ENCODE data around the gene TESMIN. TPM values are rescaled to one million over a fixed set of nuclear protein-coding genes. Genes with fewer than 3 reads are reported as not detected.

TESMIN gene, protein sequence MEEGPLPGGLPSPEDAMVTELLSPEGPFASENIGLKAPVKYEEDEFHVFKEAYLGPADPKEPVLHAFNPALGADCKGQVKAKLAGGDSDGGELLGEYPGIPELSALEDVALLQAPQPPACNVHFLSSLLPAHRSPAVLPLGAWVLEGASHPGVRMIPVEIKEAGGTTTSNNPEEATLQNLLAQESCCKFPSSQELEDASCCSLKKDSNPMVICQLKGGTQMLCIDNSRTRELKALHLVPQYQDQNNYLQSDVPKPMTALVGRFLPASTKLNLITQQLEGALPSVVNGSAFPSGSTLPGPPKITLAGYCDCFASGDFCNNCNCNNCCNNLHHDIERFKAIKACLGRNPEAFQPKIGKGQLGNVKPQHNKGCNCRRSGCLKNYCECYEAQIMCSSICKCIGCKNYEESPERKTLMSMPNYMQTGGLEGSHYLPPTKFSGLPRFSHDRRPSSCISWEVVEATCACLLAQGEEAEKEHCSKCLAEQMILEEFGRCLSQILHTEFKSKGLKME
- 2.4 and 8.9 TPM in 2 replicates for total RNA-seq (2014; rRNA removed; shearing (Covaris generic); ENCODE audit: low replicate concordance)

DNA sequence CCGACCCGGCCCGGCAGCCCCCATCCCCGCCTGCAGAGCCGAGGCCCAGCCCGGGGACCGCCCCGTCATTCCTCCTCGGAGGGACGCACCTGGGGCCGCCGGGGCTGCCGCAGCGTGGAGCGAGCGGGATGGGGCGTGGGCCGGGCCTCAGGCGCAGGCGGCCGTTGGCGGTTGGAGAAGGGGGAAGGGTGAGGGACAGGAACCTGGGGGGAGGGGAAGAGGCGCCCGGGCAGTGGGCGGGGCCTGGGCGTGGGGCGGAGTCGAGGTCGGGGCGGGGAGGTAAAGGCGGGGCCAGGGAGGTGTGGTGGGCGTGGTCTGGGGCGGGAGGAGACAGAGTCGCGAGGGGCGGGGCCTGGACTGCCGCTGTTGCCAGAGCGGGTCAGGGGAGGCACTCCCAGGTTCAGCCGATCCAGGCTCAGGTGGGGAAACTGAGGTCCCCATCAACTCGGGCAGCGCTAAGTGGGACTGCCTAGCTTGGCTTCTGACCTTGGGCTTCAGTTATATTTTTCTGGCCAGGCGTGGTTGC, at the start of gene TESMIN:
Gene TESMIN, minus strand, starts transcription at position 190 of the 526 bp plus-strand sequence. CDS start 860 bp downstream, outside the sequence.
- DNase-seq (ENCODE audit: low read depth) = peak; percentile 47
- in situ Hi-C loops (cut with HindIII; ENCODE audit: low pct_unique_long_range_greater_than_20kb, low sequenced_read_pairs) = no loop called here

DNA sequence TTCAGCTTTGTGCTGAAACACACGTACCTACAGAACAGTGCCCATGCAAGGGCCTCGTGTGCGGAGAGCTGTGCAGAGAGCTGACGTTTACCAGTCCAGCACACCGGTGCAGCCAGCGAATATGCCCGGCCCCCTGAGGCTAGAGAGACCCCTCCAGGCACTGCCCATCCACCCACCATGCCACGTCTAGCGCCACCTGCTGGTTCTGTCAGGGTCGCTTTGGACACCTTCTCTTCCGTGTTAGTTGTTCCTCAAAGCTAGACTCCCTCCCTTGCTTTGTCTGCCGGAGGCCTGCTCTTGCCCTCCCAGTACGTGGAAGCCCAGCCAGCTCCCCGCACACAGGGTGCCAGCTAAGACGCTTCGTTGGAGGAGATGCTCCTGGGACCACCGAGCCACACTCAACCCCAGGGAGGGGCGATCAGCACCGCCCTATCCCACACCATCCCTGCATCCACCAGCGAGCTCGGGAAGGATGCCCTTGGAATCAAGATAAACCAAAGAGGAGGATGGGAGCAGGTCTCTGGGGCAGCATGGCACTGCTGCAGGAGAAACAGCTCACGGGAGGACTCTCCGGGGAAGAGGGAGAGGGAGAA, 47.0 kb upstream of the TESMIN start:
- DNase-seq (ENCODE audit: low read depth) = no peak

DNA sequence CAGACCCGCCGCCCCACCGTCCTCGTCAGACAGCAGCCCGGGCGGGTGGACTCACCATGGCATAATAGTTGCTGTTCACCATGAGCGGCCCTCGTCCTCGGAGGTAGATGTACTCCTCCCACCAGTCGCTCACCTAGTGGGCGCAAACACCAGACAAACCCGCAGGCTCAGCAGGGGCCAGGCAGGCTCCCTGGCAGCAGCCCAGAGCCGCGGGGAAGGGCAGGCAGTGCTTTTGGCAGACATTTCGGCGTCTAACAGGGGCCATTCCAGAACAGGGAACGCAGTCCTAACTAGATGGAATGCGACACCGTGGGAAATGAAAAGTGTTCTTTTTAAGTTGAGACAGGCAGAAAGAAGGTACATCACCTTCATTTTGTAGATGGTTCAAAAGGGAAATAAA, 45.5 kb upstream of the TESMIN start:
- no peak for DNase-seq (ENCODE audit: low read depth)
- in situ Hi-C loops (cut with HindIII; ENCODE audit: low pct_unique_long_range_greater_than_20kb, low sequenced_read_pairs) = no loop called here

More for the DNA sequence above, 47.0 kb upstream of the TESMIN start:
- in situ Hi-C loops (cut with HindIII; ENCODE audit: low pct_unique_long_range_greater_than_20kb, low sequenced_read_pairs) = no loop called here

DNA sequence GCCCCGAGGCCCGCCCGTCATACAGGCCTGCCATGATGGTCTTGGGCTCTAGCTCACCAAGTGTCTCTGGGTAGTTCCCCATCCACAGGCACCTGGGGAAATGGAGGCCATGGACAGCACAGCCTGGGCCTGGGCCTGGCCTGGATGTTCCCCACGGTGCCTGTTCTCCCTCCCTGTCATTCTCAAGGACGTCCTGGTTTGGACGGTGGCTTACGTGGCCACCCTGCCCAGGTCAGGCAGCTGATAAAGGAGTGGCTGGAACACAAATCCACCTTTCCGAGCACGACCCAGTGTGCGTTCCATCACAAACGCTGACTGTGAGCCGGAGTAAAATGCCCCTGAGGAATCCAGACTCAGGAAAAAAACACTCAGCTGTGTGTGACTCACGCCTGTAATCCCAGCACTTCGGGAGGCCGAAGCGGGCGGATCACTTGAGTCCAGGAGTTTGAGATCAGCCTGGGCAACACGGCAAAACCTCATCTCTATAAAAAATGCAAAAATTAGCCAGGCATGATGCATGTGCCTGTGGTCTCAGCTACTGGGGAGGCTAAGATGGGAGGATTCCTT, 41.2 kb upstream of the TESMIN start:
- no peak for DNase-seq (ENCODE audit: low read depth)
- in situ Hi-C loops (cut with HindIII; ENCODE audit: low pct_unique_long_range_greater_than_20kb, low sequenced_read_pairs) = no loop called here

DNA sequence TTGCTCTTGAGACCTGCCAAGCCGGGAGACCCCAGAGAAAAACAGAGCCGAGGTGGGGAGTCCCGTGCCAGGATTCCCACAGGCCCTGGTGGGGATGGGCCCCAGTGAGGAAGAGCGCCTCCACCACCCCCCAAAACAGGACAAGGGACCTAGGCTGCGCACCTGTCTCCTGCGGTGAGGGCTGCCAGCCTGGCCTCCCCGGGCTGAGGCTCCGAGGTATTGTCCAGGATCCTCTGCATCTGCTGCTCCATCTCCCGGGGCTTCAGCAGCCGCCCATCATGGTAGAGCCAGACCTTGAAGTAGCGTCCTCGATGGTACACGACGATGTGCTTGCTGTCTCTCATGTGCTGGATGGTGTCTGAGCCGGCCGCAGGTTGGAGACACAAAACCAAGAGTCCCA, 33.3 kb upstream of the TESMIN start:
- DNase-seq (ENCODE audit: low read depth) = no peak
- in situ Hi-C loops (cut with HindIII; ENCODE audit: low pct_unique_long_range_greater_than_20kb, low sequenced_read_pairs) = no loop called here

DNA sequence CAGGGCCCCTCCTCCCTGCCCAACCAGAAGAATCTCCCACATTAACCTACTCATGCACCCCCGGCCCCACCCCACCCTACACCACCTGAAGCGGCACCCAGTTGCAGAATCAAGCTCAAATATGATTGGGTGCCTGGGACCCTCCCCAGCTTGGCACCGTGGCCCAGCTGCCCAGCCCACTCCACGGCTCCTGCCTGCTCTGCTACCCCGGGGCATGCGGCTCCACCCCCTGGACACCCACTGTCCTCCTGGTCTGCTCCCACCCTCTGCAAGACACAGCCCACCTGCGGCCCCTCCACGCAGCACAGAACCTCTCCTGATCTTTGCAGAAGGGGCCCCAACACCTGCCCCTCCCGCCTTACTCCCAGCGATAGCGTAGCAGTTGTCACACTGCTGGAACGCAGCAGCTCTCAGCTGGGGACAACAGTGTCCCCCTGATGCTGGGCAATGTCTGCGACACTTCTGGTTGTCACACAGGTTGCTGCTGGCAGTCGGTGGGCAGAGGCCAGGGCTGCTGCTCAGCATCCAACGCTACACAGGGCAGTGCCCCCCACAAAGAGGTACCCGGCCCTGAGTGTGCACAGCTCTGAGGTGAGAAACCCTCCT, 32.0 kb upstream of the TESMIN start:
- in situ Hi-C loops (cut with HindIII; ENCODE audit: low pct_unique_long_range_greater_than_20kb, low sequenced_read_pairs) = no loop called here
- DNase-seq (ENCODE audit: low read depth) = no peak

DNA sequence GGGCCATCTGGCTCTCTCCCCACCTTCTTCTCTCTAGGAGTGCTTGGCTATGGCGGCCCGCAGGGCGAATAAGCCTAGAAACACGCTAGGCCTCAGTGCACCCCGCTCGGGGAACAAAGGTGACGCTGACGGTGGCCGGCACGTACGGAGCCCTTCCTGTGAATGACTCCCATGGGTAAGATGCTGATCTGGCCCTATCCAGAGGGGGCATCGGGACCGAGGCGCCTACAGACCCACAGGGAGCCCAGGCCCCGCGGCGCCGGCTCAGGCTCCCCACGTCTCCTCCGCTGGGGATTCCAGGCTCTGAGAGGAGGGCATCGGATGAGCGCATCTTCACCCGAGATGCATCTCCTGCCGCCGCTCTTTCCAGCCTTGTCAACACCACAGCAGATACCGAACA, 31.4 kb upstream of the TESMIN start:
- in situ Hi-C loops (cut with HindIII; ENCODE audit: low pct_unique_long_range_greater_than_20kb, low sequenced_read_pairs) = no loop called here
- no peak for DNase-seq (ENCODE audit: low read depth)

DNA sequence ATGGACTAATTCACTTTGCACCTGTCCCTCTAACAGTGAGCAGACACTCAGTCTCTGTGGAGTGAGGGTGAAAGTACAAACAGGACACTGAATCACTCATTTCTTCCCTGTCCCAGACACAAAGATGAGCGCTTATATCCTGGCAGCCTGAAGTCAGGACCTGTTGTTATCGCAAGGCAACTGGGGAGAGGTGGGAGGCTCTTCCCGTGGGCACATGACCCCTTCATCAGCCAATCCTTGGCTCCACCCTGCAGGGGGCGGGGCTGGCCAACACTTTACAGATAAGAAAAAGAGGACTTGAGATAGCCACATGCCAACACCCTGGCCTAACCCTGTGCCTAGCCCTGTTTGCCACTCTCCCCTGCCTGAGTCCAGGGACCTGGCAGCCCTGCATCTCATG, 29.5 kb upstream of the TESMIN start:
- in situ Hi-C loops (cut with HindIII; ENCODE audit: low pct_unique_long_range_greater_than_20kb, low sequenced_read_pairs) = no loop called here
- DNase-seq (ENCODE audit: low read depth) = peak; percentile 19

DNA sequence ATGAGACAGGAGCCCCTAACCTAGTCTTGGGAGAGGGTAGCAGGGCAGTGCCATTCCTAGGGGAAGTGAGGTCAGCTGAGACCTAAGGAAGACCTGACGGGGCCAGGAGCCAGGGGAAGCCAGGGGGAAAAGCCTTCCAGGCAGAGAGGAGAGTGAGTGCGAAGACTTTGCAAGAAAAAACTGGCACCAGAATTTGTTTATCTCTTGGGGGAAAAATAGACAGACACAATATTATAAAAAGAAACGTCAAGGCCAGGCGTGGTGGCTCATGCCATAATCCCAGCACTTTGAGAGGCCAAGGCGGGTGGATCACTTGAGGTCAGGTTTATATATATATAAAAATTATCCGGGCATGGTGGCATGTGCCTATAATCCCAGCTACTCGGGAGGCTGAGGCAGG, 26.9 kb upstream of the TESMIN start:
- DNase-seq (ENCODE audit: low read depth) = no peak
- in situ Hi-C loops (cut with HindIII; ENCODE audit: low pct_unique_long_range_greater_than_20kb, low sequenced_read_pairs) = no loop called here

DNA sequence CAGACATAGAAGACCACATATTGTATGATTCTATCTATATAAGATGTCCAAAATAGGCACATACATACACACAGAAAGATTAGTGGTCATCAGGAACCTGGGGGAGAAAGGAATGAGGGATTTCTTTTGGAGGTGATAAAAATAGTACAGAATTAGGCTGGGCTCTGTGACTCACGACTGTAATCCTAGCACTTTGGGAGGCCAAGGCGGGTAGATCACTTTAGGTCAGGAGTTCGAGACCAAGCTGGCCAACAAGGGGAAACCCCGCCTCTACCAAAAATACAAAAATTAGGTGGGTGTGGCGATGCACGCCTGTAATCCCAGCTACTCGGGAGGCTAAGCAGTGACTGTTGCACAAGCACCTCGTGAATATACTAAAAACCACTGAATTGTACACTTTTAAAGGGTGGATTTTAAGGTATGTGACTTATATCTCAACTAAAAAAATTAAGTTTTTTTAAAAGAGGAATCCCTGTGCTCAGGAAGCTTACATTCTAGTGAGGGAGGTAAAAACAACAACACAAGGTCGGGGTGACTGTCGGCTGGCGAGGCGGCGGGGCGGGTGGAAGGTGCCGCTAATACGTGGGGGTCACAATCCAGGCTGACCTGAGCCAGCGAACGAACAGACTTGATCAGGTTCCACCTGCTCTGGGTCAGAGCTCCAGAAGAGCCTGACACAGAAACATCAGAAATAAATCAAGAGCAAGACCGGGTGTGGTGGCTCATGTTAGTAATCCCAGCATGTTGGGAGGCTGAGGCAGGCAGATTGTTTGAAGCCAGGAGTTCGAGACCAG, 25.3 kb upstream of the TESMIN start:
- DNase-seq (ENCODE audit: low read depth) = no peak
- in situ Hi-C loops (cut with HindIII; ENCODE audit: low pct_unique_long_range_greater_than_20kb, low sequenced_read_pairs) = no loop called here

DNA sequence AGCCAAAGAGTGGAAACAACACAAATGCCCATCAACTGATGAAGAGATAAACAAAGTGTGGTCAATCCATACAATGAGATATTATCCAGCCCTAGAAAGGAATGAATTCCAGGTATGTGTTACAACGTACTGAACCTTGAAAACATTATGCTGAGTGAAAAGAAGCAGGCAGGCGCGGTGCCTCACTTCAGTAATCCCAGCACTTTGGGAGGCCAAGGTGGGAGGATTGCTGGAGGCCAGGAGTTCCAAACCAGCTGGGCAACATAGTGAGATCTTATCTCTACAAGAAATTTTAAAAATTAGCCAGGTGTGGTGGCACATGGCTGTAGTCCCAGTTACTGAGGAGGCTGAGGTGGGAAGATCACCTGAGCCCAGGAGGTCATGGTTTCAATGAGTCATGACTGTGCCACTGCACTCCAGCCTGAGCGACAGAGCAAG, 24.6 kb upstream of the TESMIN start:
- in situ Hi-C loops (cut with HindIII; ENCODE audit: low pct_unique_long_range_greater_than_20kb, low sequenced_read_pairs) = no loop called here
- peak; percentile 35 for DNase-seq (ENCODE audit: low read depth)

DNA sequence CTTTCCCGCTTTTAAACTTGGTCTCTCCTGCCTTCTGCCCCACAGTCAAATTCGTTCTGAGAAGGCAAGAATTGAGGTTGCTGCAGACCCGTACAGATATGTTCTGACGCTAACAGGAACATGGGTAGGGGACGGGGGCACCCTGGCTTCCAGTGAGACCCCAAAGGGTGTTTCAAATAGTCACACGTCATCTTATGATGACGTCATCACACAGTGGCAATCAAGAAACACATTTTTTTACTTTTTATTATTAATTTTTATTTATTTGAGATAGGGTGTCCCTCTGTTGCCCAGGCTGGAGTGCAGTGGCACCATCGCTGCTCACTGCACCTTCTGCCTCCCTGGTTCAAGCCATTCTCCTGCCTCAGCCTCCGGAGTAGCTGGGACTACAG, 22.9 kb upstream of the TESMIN start:
- in situ Hi-C loops (cut with HindIII; ENCODE audit: low pct_unique_long_range_greater_than_20kb, low sequenced_read_pairs) = no loop called here
- DNase-seq (ENCODE audit: low read depth) = no peak

DNA sequence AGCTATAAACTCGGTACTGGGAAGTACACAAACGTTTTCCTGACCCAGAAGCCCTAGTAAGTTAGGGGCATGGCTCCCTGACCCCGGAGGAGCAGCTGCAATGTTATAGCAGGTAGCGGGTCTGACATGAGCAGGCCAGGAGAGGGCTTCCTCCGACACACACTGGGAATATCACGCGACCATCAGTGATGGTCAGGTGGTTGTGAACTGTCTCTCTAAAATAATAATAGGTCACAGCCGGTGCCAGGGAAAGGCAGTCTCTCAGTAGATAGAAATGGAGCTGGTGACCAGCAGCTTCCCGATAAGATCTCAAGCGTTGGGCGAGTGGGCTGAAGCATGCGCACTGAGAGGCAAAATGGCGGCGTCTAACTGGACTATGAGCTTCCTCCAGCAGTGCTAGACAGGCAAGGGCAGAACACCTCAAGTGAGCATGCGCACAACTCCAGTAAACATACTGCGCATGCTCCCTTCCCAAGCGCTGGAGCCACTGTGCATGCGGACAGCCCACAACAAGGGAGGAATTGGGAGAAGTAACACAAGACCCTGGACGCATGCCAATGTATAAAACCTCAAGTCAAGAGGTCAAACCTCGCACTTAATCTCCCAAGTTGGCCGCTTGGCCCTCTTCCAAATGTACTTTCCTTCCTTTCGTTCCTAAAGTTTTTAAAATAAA, 22.3 kb upstream of the TESMIN start:
- DNase-seq (ENCODE audit: low read depth) = no peak
- in situ Hi-C loops (cut with HindIII; ENCODE audit: low pct_unique_long_range_greater_than_20kb, low sequenced_read_pairs) = no loop called here

DNA sequence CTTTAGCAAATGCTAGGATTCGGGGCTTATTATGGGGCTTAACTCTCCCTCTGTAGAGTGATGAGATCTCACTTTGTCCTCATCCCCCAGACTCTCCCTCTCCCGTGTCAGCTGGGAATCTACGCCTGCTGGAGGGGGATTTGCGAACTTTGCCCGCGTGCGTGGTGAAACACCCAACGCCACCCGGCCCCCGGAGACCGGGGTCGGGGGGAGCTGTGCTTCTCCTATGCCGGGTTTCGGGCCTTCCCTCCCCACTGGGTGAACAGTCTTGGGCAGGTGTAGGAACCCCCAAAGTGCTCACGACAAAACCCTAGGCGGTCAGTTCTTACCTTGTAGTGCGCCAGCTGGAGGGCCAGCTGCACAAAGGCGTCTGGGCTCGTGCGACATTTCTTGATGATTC, 21.6 kb upstream of the TESMIN start:
- in situ Hi-C loops (cut with HindIII; ENCODE audit: low pct_unique_long_range_greater_than_20kb, low sequenced_read_pairs) = no loop called here
- no peak for DNase-seq (ENCODE audit: low read depth)

DNA sequence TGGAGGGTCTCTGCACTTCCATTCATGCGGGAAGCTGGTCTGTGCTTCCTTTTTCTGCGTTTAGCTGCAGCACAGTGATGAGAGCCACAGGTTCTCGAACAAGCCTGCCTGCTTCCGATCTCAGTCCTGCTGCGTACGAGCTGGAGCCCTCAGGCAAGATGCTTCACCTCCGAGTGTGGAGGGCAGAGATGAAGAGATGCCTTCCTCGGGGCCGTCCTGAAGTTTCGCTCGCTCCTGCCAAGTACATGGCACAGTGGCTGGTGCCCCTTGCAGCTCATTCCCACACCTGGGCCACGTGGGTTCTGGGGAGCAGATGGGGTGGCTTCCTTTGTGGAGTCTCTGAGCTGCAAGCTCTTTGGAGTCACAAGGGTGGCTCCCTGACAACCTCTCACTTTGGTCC, 19.5 kb upstream of the TESMIN start:
- DNase-seq (ENCODE audit: low read depth) = no peak
- in situ Hi-C loops (cut with HindIII; ENCODE audit: low pct_unique_long_range_greater_than_20kb, low sequenced_read_pairs) = no loop called here

DNA sequence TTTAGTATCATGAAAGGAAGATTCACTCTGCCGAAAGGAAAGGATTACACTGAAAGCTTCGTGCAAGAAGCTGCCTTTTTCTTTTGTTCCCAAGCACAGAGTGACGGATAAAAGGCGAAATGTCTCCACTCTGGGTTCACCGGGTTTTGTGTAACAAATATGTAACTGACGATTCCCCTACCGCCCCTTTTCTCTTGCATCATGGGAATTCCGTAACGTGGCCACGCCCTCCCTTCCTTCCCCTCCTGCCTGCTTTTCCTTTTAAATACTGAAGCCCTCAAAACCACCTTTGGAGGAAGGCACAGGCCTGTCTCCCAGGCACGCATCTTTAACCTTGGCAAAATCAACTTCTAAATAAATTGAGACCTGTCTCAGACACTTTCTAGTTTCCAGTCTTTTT, 16.4 kb upstream of the TESMIN start:
- in situ Hi-C loops (cut with HindIII; ENCODE audit: low pct_unique_long_range_greater_than_20kb, low sequenced_read_pairs) = no loop called here
- DNase-seq (ENCODE audit: low read depth) = no peak

DNA sequence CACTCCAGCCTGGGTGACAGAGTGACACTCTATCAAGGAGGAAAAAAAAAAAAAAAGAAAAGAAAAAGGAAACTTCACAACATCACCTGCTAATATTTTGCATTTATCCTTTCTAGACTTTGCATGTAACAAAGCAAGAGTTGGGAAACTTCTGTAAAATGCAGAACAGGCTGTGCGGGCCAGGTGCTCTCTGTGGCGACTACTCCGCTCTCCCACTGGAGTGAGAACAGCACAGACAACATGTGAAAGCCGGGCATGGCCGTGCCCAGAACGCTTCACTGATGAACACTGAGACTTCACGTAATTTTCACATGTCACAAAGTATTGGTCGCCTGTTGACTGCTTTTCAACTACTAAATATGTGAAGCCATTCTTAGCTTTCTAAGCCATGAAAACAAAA, 15.5 kb upstream of the TESMIN start:
- no peak for DNase-seq (ENCODE audit: low read depth)
- in situ Hi-C loops (cut with HindIII; ENCODE audit: low pct_unique_long_range_greater_than_20kb, low sequenced_read_pairs) = no loop called here

All from Caki2 (cell line).